ENCODE data around the gene SSBP3. TPM values are rescaled to one million over a fixed set of nuclear protein-coding genes. Genes with fewer than 3 reads are reported as not detected.

Gene SSBP3
- total and polyA plus RNA-seq, 2 of the 13 experiments (the other 11 are each of a cell fraction or from before 2014, with no cell fraction given), result 8.5 to 17.6 TPM

DNA sequence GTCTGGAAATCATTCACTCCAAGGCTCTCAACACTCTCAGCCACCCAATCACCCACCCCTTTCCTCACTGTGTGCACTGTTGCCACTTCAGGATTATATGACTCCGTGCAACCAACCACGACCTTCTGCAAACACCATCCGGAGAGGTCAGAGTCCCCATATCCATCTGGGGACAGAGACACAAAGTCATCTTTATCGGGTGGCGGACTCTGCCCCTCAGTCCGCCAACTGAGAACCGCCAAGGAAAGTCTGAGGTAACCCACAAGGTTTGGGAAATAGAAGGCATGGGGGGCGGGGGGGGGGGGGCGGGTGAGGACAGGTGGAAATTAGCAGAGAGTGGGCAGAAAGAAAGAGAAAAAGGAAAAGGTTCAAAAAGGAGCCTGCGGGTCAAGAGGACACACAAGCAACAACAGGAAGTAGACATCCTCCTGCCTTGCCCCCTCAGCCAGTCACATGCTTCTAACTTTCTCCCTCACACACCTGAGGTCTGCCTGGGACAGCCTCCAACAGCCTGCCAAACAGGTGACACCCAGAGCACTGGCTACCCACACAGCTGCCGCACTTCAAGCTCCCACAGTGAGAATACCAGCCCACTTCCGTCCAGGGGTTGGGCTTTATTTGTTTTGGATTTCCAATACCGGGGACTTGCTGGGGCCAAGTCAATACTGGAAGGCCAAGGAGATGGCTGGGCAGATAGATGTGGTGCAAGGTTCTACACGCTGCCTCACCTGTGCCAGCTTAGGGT, 58.1 kb downstream of the SSBP3 start (continued):
- TF ChIP-seq, protein P1, sequence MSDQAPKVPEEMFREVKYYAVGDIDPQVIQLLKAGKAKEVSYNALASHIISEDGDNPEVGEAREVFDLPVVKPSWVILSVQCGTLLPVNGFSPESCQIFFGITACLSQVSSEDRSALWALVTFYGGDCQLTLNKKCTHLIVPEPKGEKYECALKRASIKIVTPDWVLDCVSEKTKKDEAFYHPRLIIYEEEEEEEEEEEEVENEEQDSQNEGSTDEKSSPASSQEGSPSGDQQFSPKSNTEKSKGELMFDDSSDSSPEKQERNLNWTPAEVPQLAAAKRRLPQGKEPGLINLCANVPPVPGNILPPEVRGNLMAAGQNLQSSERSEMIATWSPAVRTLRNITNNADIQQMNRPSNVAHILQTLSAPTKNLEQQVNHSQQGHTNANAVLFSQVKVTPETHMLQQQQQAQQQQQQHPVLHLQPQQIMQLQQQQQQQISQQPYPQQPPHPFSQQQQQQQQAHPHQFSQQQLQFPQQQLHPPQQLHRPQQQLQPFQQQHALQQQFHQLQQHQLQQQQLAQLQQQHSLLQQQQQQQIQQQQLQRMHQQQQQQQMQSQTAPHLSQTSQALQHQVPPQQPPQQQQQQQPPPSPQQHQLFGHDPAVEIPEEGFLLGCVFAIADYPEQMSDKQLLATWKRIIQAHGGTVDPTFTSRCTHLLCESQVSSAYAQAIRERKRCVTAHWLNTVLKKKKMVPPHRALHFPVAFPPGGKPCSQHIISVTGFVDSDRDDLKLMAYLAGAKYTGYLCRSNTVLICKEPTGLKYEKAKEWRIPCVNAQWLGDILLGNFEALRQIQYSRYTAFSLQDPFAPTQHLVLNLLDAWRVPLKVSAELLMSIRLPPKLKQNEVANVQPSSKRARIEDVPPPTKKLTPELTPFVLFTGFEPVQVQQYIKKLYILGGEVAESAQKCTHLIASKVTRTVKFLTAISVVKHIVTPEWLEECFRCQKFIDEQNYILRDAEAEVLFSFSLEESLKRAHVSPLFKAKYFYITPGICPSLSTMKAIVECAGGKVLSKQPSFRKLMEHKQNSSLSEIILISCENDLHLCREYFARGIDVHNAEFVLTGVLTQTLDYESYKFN (CRISPR knock-in tag; conservative IDR thresholded peaks at IDR 0.05), result peak; percentile 83
- TF ChIP-seq, protein P2, sequence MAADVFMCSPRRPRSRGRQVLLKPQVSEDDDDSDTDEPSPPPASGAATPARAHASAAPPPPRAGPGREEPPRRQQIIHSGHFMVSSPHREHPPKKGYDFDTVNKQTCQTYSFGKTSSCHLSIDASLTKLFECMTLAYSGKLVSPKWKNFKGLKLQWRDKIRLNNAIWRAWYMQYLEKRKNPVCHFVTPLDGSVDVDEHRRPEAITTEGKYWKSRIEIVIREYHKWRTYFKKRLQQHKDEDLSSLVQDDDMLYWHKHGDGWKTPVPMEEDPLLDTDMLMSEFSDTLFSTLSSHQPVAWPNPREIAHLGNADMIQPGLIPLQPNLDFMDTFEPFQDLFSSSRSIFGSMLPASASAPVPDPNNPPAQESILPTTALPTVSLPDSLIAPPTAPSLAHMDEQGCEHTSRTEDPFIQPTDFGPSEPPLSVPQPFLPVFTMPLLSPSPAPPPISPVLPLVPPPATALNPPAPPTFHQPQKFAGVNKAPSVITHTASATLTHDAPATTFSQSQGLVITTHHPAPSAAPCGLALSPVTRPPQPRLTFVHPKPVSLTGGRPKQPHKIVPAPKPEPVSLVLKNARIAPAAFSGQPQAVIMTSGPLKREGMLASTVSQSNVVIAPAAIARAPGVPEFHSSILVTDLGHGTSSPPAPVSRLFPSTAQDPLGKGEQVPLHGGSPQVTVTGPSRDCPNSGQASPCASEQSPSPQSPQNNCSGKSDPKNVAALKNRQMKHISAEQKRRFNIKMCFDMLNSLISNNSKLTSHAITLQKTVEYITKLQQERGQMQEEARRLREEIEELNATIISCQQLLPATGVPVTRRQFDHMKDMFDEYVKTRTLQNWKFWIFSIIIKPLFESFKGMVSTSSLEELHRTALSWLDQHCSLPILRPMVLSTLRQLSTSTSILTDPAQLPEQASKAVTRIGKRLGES (CRISPR knock-in tag; IDR thresholded peaks at IDR 0.05; ENCODE audit: borderline replicate concordance), result no peak
- TF ChIP-seq, protein P3, sequence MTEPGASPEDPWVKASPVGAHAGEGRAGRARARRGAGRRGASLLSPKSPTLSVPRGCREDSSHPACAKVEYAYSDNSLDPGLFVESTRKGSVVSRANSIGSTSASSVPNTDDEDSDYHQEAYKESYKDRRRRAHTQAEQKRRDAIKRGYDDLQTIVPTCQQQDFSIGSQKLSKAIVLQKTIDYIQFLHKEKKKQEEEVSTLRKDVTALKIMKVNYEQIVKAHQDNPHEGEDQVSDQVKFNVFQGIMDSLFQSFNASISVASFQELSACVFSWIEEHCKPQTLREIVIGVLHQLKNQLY (CRISPR knock-in tag; IDR thresholded peaks at IDR 0.05), result no peak
- TF ChIP-seq ZNF878 (CRISPR knock-in tag; IDR thresholded peaks at IDR 0.05), result no peak
- no peak for TF ChIP-seq MAFK (conservative IDR thresholded peaks at IDR 0.05 in 1 of 2, IDR thresholded peaks at IDR 0.05 in 1 of 2; ENCODE audit: low read length in 2 of 2)
- TF ChIP-seq BRCA1 (CRISPR knock-in tag; IDR thresholded peaks at IDR 0.05), result no peak
- no peak for TF ChIP-seq ZNF292 (CRISPR knock-in tag; IDR thresholded peaks at IDR 0.05; ENCODE audit: borderline replicate concordance, low read depth)
- no peak for TF ChIP-seq EHMT2 (IDR thresholded peaks at IDR 0.05; ENCODE audit: borderline replicate concordance, low read depth, low read length)
- TF ChIP-seq, protein P4, sequence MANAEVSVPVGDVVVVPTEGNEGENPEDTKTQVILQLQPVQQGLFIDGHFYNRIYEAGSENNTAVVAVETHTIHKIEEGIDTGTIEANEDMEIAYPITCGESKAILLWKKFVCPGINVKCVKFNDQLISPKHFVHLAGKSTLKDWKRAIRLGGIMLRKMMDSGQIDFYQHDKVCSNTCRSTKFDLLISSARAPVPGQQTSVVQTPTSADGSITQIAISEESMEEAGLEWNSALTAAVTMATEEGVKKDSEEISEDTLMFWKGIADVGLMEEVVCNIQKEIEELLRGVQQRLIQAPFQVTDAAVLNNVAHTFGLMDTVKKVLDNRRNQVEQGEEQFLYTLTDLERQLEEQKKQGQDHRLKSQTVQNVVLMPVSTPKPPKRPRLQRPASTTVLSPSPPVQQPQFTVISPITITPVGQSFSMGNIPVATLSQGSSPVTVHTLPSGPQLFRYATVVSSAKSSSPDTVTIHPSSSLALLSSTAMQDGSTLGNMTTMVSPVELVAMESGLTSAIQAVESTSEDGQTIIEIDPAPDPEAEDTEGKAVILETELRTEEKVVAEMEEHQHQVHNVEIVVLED (CRISPR knock-in tag; IDR thresholded peaks at IDR 0.05; ENCODE audit: borderline replicate concordance), result no peak; the same call in 1 of the 2 replicates
- no peak for TF ChIP-seq RBM39 (IDR thresholded peaks at IDR 0.05; ENCODE audit: low read depth, low read length, poor library complexity, severe bottlenecking)
- TF ChIP-seq BORCS8-MEF2B (CRISPR knock-in tag; IDR thresholded peaks at IDR 0.05), result no peak
- TF ChIP-seq, protein P5, sequence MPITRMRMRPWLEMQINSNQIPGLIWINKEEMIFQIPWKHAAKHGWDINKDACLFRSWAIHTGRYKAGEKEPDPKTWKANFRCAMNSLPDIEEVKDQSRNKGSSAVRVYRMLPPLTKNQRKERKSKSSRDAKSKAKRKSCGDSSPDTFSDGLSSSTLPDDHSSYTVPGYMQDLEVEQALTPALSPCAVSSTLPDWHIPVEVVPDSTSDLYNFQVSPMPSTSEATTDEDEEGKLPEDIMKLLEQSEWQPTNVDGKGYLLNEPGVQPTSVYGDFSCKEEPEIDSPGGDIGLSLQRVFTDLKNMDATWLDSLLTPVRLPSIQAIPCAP (CRISPR knock-in tag; IDR thresholded peaks at IDR 0.05; ENCODE audit: low read depth), result no peak
- no peak for TF ChIP-seq TCF7L2 (IDR thresholded peaks at IDR 0.05; ENCODE audit: low read depth, low read length)
- TF ChIP-seq, protein P6, sequence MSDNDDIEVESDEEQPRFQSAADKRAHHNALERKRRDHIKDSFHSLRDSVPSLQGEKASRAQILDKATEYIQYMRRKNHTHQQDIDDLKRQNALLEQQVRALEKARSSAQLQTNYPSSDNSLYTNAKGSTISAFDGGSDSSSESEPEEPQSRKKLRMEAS (IDR thresholded peaks at IDR 0.05), result peak; percentile 56; the same call in 1 of the 2 replicates
- TF ChIP-seq DNMT1 (CRISPR knock-in tag; IDR thresholded peaks at IDR 0.05), result no peak
- TF ChIP-seq FOXO1 (CRISPR knock-in tag; IDR thresholded peaks at IDR 0.05), result no peak; the same call in 1 of the 2 replicates
